Activated T-helper 1 cell treated with anti-CD3 and anti-CD28 coated beads, Interleukin-12 subunit alpha, Interleukin-12 subunit beta, Interleukin-2, Interleukin-4 antibody, amounts not matched to agents 30 ng/mL and 10 ng/mL and 1 ng/mL, durations not matched to agents 14 hours and 24 hours and 36 hours (primary cell): Measurements from ENCODE around the gene EHF. TPM values are rescaled to one million over a fixed set of nuclear protein-coding genes. Genes with fewer than 3 reads are reported as not detected.

Experiments used
- DNase-seq: peaks from one replicate; pipeline ENCODE4 v3.0.0; 2021; ENCODE audit warnings: low spot score
- H3K27ac Mint-ChIP-seq: one replicate; pipeline ENCODE4 v1.8.0; 2021; ENCODE audit warnings: mild to moderate bottlenecking, mixed read lengths
- H3K27me3 Mint-ChIP-seq: one replicate; pipeline ENCODE4 v1.8.0; 2022; ENCODE audit warnings: mild to moderate bottlenecking, moderate library complexity, mixed read lengths; ENCODE audit not compliant: insufficient read depth
- H3K36me3 Mint-ChIP-seq: one replicate; pipeline ENCODE4 v1.8.0; 2021; ENCODE audit warnings: low read depth, mixed read lengths
- H3K4me1 Mint-ChIP-seq: one replicate; pipeline ENCODE4 v1.8.0; 2021; ENCODE audit warnings: low read depth, mixed read lengths
- H3K4me3 Mint-ChIP-seq: one replicate; pipeline ENCODE4 v1.8.0; 2021; ENCODE audit warnings: mild to moderate bottlenecking, moderate library complexity, mixed read lengths
- H3K9me3 Mint-ChIP-seq: one replicate; pipeline ENCODE4 v1.8.0; 2021; ENCODE audit warnings: mixed read lengths
- intact Hi-C: fragments of 100-400 bp; cut with micrococcal nuclease; formaldehyde crosslinking; loops from one replicate; pipeline ENCODE4 v1.15.1; 2024
- total RNA-seq: library from RNA; stranded (reverse); gene quantifications from 2 replicates; pipeline ENCODE4 v1.2.3, GENCODE V29; 2022

The EHF gene
- total RNA-seq, 1 donor from 2014 or later: not detected

- Mint-ChIP-seq H3K27me3 (peaks cover 32% of the 10 kb centered on the region), H3K4me1 (peaks cover 17% of the 10 kb centered on the region), H3K27ac (no peak overlapping the region), H3K36me3 (no peaks in the 10 kb centered on the region), H3K9me3 (no peaks in the 10 kb centered on the region), H3K4me3 (no peak overlapping the region)
- intact Hi-C loops: loop anchor here (1.0 kb wide), 1 partner anchor 16 kb away; no protein-coding TSS in a partner anchor
- no peak for DNase-seq
These were observed 13.2 kb downstream of the EHF start for GRCh38 chr11:34633990-34634693.

DNA sequence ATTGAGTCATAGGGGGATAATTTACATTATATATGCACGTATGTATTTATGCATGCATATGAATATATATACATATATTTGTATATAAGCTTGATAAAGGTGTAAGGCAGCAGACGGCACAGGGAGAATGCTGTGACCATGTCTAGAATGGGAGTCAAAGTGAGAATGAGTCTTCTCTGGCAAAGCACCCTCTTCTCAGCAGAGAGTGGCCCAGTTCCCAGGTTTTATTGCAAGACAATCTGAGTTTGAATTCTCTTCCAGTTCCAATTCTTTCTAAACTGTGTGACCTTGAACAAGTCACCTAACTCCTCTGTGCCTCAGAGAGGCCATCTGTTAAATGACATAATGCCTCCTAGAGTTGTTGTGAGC is 13.8 kb downstream of the EHF start:
- intact Hi-C loops: loop anchor here (1.0 kb wide), 1 partner anchor 16 kb away; no protein-coding TSS in a partner anchor
- no peak overlapping the region for H3K27ac Mint-ChIP-seq

DNA sequence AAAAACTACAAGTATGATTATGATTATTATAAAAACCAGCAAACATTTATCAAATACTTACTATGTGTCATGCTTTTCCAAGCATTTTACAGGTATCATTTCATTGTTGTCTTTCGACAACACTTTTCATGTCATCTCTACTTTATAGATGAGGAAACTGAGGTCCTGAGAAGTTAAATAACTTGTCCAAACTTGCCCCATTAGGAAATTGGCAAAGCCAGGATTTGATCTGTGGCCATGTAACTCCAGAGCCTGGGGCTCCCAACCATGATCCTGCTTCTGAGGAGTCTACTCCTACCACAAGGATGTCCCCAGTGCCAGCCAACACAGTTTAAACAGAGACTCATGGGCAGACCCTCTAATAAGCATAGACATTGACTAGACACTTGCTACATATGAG is 15.2 kb downstream of the EHF start:
- peaks cover 34% of the 10 kb centered on the region for H3K27me3 Mint-ChIP-seq
- H3K36me3 Mint-ChIP-seq: no peaks in the 10 kb centered on the region
- peaks cover 17% of the 10 kb centered on the region for H3K4me1 Mint-ChIP-seq
- no peak for DNase-seq
- intact Hi-C loops: no loop called here
- H3K4me3 Mint-ChIP-seq: no peak overlapping the region
- no peak overlapping the region for H3K27ac Mint-ChIP-seq
- no peaks in the 10 kb centered on the region for H3K9me3 Mint-ChIP-seq

More for the DNA sequence above, 13.8 kb downstream of the EHF start:
- DNase-seq: no peak
- Mint-ChIP-seq H3K9me3 (no peaks in the 10 kb centered on the region), H3K4me3 (no peak overlapping the region), H3K27me3 (peaks cover 32% of the 10 kb centered on the region), H3K36me3 (no peaks in the 10 kb centered on the region), H3K4me1 (peaks cover 17% of the 10 kb centered on the region)

GRCh38 chr11:34637303-34637702 is 16.4 kb downstream of the EHF start:
- H3K27me3 Mint-ChIP-seq: peaks cover 40% of the 10 kb centered on the region
- no peak overlapping the region for H3K4me3 Mint-ChIP-seq
- no peaks in the 10 kb centered on the region for H3K9me3 Mint-ChIP-seq
- no peak overlapping the region for H3K27ac Mint-ChIP-seq
- intact Hi-C loops: no loop called here
- DNase-seq: no peak
- no peaks in the 10 kb centered on the region for H3K36me3 Mint-ChIP-seq
- H3K4me1 Mint-ChIP-seq: peaks cover 17% of the 10 kb centered on the region

- peaks cover 35% of the 10 kb centered on the region for H3K27me3 Mint-ChIP-seq
These were observed 18.0 kb downstream of the EHF start for GRCh38 chr11:34638897-34639296.

GRCh38 chr11:34639545-34639944 is 18.7 kb downstream of the EHF start:
- no peaks in the 10 kb centered on the region for H3K36me3 Mint-ChIP-seq
- no peak overlapping the region for H3K4me3 Mint-ChIP-seq
- peaks cover under 1% of the 10 kb centered on the region for H3K4me1 Mint-ChIP-seq
- H3K27ac Mint-ChIP-seq: no peak overlapping the region
- H3K9me3 Mint-ChIP-seq: no peaks in the 10 kb centered on the region
- peaks cover 39% of the 10 kb centered on the region for H3K27me3 Mint-ChIP-seq
- DNase-seq: no peak
- intact Hi-C loops: no loop called here

More at GRCh38 chr11:34638897-34639296, 18.0 kb downstream of the EHF start:
- DNase-seq: no peak
- no peak overlapping the region for H3K27ac Mint-ChIP-seq
- H3K36me3 Mint-ChIP-seq: no peaks in the 10 kb centered on the region
- no peaks in the 10 kb centered on the region for H3K9me3 Mint-ChIP-seq
- peaks cover 7% of the 10 kb centered on the region for H3K4me1 Mint-ChIP-seq
- intact Hi-C loops: no loop called here
- no peak overlapping the region for H3K4me3 Mint-ChIP-seq

DNA sequence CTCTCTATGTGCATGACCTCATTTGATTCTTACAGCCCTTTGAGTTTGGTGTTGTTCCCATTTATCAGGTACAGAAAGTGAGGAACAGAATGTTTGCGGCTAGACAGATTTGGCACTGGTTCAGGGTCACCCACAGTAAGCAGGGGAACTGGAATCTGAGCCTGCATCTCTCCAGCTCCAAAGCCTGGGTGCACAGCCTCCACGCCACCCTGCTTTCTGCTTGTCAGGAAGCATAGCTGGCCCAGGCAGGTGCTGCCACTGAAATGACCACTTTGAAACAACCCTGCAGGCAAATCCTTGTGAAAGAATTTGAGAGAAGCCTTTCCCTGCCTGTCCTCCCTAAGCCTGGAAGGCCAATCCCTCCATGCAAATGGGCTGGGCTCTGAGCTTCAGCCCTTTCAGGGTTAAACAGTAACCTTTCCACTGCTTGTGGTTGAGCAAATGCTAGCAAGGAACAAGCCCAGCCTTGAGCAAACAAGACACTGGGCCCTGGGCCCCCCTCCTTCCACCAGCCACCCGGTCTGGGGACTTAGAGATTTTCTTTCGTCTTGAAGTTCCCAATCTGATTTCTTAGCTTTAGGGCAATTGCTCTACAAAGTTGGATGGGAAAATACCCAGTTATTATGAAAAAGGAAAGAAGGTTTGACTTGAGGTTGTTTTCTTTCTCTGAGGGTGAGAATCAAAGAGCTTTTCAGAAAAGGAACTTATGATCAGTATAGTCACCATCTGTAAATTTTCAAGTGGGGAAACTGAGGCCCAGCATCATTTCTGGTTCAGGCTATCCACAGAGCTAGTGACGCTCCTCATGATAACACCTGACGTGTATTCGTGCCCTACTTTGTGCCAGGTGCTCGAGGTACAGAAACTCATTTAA is 19.4 kb downstream of the EHF start:
- Mint-ChIP-seq H3K27ac (no peak overlapping the region), H3K4me3 (no peak overlapping the region), H3K36me3 (no peaks in the 10 kb centered on the region), H3K9me3 (no peaks in the 10 kb centered on the region), H3K27me3 (peaks cover 43% of the 10 kb centered on the region), H3K4me1 (no peaks in the 10 kb centered on the region)
- intact Hi-C loops: no loop called here
- DNase-seq: no peak

DNA sequence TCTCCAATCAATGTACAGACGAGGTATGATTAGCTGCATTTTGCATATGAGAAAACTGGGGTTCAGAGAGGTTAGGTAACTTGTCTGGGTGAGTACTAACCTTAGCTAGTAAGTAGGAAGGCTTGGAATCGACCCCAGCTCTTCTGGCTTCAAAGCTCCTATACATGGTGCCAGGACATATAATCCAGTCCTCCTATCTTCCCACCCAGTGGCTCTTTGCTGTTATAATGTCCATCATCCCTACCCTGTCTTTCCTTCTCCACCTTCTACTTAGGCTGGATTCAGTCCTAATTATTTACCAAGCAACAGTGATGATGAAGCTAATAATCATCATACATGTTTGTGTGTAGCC is 20.0 kb downstream of the EHF start:
- Mint-ChIP-seq H3K27ac (no peak overlapping the region), H3K4me1 (no peaks in the 10 kb centered on the region), H3K36me3 (no peaks in the 10 kb centered on the region), H3K9me3 (no peaks in the 10 kb centered on the region), H3K4me3 (no peak overlapping the region), H3K27me3 (peaks cover 47% of the 10 kb centered on the region)
- intact Hi-C loops: no loop called here
- no peak for DNase-seq

- H3K27me3 Mint-ChIP-seq: peaks cover 48% of the 10 kb centered on the region
- no peaks in the 10 kb centered on the region for H3K4me1 Mint-ChIP-seq
These were observed 20.6 kb downstream of the EHF start for GRCh38 chr11:34641456-34641855.

DNA sequence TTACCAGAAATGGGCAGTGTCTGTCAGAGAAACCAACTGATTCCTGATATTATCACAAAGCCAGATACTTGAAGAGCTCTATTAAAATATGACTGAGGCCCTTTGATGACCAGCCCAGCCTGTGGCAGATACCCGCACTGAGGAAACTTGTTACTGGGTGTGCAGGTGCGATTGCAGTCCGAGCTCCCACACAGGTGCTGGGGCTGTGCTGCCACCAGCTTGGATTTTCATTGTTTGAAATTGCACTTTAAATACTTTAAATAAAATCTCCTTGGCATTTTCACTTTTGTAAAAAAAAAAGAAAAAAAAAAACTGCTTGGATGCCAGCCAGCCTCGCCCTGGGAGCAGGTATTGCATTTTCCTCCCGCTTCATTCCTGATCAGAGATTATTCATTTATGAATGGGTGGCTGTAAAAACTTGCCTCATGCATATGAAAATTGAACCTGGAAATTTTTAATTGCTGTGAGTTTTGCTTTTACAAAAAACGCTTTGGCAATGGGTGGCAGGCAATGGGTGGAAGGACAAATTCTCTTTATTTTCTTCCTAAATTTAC is 21.2 kb downstream of the EHF start:
- Mint-ChIP-seq H3K9me3 (no peaks in the 10 kb centered on the region), H3K27ac (no peak overlapping the region), H3K4me1 (no peaks in the 10 kb centered on the region), H3K36me3 (no peaks in the 10 kb centered on the region), H3K27me3 (peaks cover 52% of the 10 kb centered on the region), H3K4me3 (no peak overlapping the region)
- intact Hi-C loops: no loop called here
- no peak for DNase-seq

More at GRCh38 chr11:34641456-34641855, 20.6 kb downstream of the EHF start:
- Mint-ChIP-seq H3K27ac (no peak overlapping the region), H3K9me3 (no peaks in the 10 kb centered on the region), H3K36me3 (no peaks in the 10 kb centered on the region), H3K4me3 (no peak overlapping the region)
- intact Hi-C loops: no loop called here
- no peak for DNase-seq

DNA sequence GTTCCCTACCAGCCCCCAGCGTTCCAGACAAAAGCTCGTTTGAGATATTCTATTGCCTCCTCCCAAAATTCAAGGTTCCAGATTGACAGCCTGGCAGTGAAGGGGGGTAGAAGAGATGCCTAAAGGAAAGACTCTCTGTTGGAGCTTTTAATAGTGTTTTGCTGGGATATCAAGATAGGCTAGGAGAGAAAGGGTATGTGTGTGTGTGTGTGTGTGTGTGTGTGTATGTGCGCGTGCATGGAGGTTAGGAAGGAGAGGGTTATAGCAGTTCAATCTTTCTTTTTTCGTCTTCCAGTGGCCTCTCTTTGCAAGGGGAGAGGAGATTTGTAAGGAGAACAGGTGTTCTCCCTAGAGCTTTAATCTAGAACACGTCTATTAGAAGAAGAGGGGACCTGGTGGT is 22.0 kb downstream of the EHF start:
- Mint-ChIP-seq H3K36me3 (no peaks in the 10 kb centered on the region), H3K27ac (no peak overlapping the region), H3K4me3 (no peak overlapping the region), H3K4me1 (no peaks in the 10 kb centered on the region), H3K27me3 (peaks cover 58% of the 10 kb centered on the region), H3K9me3 (no peaks in the 10 kb centered on the region)
- intact Hi-C loops: no loop called here
- DNase-seq: no peak

- no peaks in the 10 kb centered on the region for H3K4me1 Mint-ChIP-seq
These were observed 22.4 kb downstream of the EHF start for GRCh38 chr11:34643311-34643710.

GRCh38 chr11:34643846-34644245 is 23.0 kb downstream of the EHF start:
- no peak for DNase-seq
- H3K9me3 Mint-ChIP-seq: no peaks in the 10 kb centered on the region
- H3K27ac Mint-ChIP-seq: no peak overlapping the region
- no peaks in the 10 kb centered on the region for H3K4me1 Mint-ChIP-seq
- no peaks in the 10 kb centered on the region for H3K36me3 Mint-ChIP-seq
- H3K27me3 Mint-ChIP-seq: peaks cover 67% of the 10 kb centered on the region
- H3K4me3 Mint-ChIP-seq: no peak overlapping the region
- intact Hi-C loops: no loop called here

More at GRCh38 chr11:34643311-34643710, 22.4 kb downstream of the EHF start:
- Mint-ChIP-seq H3K36me3 (no peaks in the 10 kb centered on the region), H3K27me3 (peaks cover 63% of the 10 kb centered on the region), H3K27ac (no peak overlapping the region), H3K4me3 (no peak overlapping the region), H3K9me3 (no peaks in the 10 kb centered on the region)
- no peak for DNase-seq
- intact Hi-C loops: no loop called here
